ENCODE measurements around the gene DVL1.

DNA sequence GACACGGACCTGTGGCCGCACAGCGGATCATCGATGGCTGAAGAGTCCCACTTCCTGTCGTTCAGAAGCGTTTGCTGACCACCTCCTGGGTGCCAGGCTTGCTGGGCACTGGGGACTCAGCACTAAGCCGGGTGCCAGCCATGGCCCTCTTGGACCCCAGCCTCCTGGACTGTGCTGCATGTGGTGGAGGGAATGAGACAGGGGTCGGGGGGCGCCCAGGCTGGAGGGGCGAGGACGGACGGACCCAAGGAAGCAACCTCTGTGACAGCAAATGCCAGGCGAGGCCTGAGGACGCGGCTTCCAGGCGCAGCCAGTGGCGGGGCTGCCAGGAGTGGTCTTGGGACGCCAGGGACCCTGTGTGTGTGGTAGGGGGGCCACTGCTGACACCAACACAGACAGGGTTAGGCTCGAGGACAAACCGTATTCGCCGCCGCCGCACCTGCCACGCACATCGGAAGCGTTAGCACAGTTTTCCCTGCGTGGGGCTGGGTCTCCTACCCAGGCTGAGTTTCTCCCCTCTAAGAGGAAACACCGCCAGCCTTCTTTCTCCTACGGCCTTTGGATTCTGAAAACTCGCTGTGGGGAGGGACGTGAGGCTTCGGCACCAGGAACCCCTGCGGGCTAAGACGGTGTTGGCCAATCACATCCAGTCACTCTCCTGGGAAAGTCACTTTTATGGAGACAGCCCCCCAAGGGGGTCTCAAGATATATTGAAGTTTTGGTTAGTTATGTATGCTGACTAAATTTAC lies 12.2 kb upstream of the DVL1 start:
- TF ChIP-seq, protein P1, sequence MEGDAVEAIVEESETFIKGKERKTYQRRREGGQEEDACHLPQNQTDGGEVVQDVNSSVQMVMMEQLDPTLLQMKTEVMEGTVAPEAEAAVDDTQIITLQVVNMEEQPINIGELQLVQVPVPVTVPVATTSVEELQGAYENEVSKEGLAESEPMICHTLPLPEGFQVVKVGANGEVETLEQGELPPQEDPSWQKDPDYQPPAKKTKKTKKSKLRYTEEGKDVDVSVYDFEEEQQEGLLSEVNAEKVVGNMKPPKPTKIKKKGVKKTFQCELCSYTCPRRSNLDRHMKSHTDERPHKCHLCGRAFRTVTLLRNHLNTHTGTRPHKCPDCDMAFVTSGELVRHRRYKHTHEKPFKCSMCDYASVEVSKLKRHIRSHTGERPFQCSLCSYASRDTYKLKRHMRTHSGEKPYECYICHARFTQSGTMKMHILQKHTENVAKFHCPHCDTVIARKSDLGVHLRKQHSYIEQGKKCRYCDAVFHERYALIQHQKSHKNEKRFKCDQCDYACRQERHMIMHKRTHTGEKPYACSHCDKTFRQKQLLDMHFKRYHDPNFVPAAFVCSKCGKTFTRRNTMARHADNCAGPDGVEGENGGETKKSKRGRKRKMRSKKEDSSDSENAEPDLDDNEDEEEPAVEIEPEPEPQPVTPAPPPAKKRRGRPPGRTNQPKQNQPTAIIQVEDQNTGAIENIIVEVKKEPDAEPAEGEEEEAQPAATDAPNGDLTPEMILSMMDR (IDR thresholded peaks at IDR 0.05): no peak
- no peak for TF ChIP-seq EP300 (IDR thresholded peaks at IDR 0.05)
- TF ChIP-seq POLR2A (IDR thresholded peaks at IDR 0.05): no peak

All from tibial nerve (tissue), 4 donors.